ENCODE measurements around the gene SOBP.

The SOBP gene

GRCh38 chr6:107646176-107646575, 156.3 kb downstream of the SOBP start:
- Histone ChIP-seq H3K9me3 (ENCODE audit: insufficient read depth, low read length) (no peaks in the 10 kb centered on the region), H4K20me1 (ENCODE audit: insufficient read depth, low read length) (no peaks in the 10 kb centered on the region), H3K27me3 (ENCODE audit: low read depth, low read length) (no peaks in the 10 kb centered on the region), H3K27ac (ENCODE audit: low read length) (no peak overlapping the region), H2AFZ (ENCODE audit: low read depth, low read length) (no peak overlapping the region), H3K4me3 (ENCODE audit: low read length) (no peak overlapping the region), H3K4me2 (ENCODE audit: low read length) (no peak overlapping the region), H3K4me1 (ENCODE audit: low read length) (peaks cover 12% of the 10 kb centered on the region), H3K79me2 (ENCODE audit: low read length) (no peaks in the 10 kb centered on the region), H3K9ac (ENCODE audit: low read length) (no peak overlapping the region), H3K36me3 (replicated peaks; ENCODE audit: low read depth, low read length) (no peaks in the 10 kb centered on the region)
- no peak for TF ChIP-seq EZH2phosphoT487 (IDR thresholded peaks at IDR 0.05; ENCODE audit: low read depth)
- no peak for TF ChIP-seq CTCF (IDR thresholded peaks at IDR 0.05; ENCODE audit: low read depth, low read length)

- Histone ChIP-seq H2AFZ (ENCODE audit: low read depth, low read length) (no peak overlapping the region), H3K27me3 (ENCODE audit: low read depth, low read length) (no peaks in the 10 kb centered on the region), H4K20me1 (ENCODE audit: insufficient read depth, low read length) (no peaks in the 10 kb centered on the region), H3K4me1 (ENCODE audit: low read length) (peaks cover 12% of the 10 kb centered on the region), H3K9me3 (ENCODE audit: insufficient read depth, low read length) (no peaks in the 10 kb centered on the region), H3K4me2 (ENCODE audit: low read length) (no peak overlapping the region), H3K36me3 (replicated peaks; ENCODE audit: low read depth, low read length) (no peaks in the 10 kb centered on the region), H3K27ac (ENCODE audit: low read length) (no peak overlapping the region), H3K79me2 (ENCODE audit: low read length) (no peaks in the 10 kb centered on the region), H3K4me3 (ENCODE audit: low read length) (no peak overlapping the region), H3K9ac (ENCODE audit: low read length) (no peak overlapping the region)
- TF ChIP-seq CTCF (IDR thresholded peaks at IDR 0.05; ENCODE audit: low read depth, low read length) (no peak), EZH2phosphoT487 (IDR thresholded peaks at IDR 0.05; ENCODE audit: low read depth) (no peak)
Measured at GRCh38 chr6:107646776-107647438, 157.0 kb downstream of the SOBP start.

GRCh38 chr6:107647439-107647948, 157.6 kb downstream of the SOBP start:
- Histone ChIP-seq H3K27me3 (ENCODE audit: low read depth, low read length) (no peaks in the 10 kb centered on the region), H3K4me2 (ENCODE audit: low read length) (no peak overlapping the region), H3K4me1 (ENCODE audit: low read length) (peaks cover 7% of the 10 kb centered on the region)

GRCh38 chr6:107648983-107649382, 159.1 kb downstream of the SOBP start:
- Histone ChIP-seq H3K79me2 (ENCODE audit: low read length) (no peaks in the 10 kb centered on the region), H3K9ac (ENCODE audit: low read length) (no peak overlapping the region), H3K4me2 (ENCODE audit: low read length) (no peak overlapping the region), H3K9me3 (ENCODE audit: insufficient read depth, low read length) (no peaks in the 10 kb centered on the region), H2AFZ (ENCODE audit: low read depth, low read length) (no peak overlapping the region), H3K27me3 (ENCODE audit: low read depth, low read length) (no peaks in the 10 kb centered on the region), H3K36me3 (replicated peaks; ENCODE audit: low read depth, low read length) (no peaks in the 10 kb centered on the region), H3K4me3 (ENCODE audit: low read length) (no peak overlapping the region), H4K20me1 (ENCODE audit: insufficient read depth, low read length) (no peaks in the 10 kb centered on the region), H3K4me1 (ENCODE audit: low read length) (no peaks in the 10 kb centered on the region), H3K27ac (ENCODE audit: low read length) (no peak overlapping the region)
- TF ChIP-seq EZH2phosphoT487 (IDR thresholded peaks at IDR 0.05; ENCODE audit: low read depth) (no peak), CTCF (IDR thresholded peaks at IDR 0.05; ENCODE audit: low read depth, low read length) (no peak)

More at GRCh38 chr6:107647439-107647948, 157.6 kb downstream of the SOBP start:
- no peaks in the 10 kb centered on the region for H4K20me1 ChIP-seq (ENCODE audit: insufficient read depth, low read length)
- no peak for TF ChIP-seq CTCF (IDR thresholded peaks at IDR 0.05; ENCODE audit: low read depth, low read length)
- TF ChIP-seq EZH2phosphoT487 (IDR thresholded peaks at IDR 0.05; ENCODE audit: low read depth): no peak
- no peak overlapping the region for H3K9ac ChIP-seq (ENCODE audit: low read length)
- H3K27ac ChIP-seq (ENCODE audit: low read length): no peak overlapping the region
- H3K9me3 ChIP-seq (ENCODE audit: insufficient read depth, low read length): no peaks in the 10 kb centered on the region
- H2AFZ ChIP-seq (ENCODE audit: low read depth, low read length): no peak overlapping the region
- H3K79me2 ChIP-seq (ENCODE audit: low read length): no peaks in the 10 kb centered on the region
- H3K36me3 ChIP-seq (replicated peaks; ENCODE audit: low read depth, low read length): no peaks in the 10 kb centered on the region
- H3K4me3 ChIP-seq (ENCODE audit: low read length): no peak overlapping the region
